HG03280 (cell line): ENCODE results near the gene CUX1.
"Not testable (repeated sequence)": the region's sequence is repeated elsewhere in the genome, so short reads cannot be mapped to it uniquely, and the experiment has no call there.

Experiments
- ATAC-seq: cut with Tn5 transposase; IDR thresholded peaks from one replicate; pipeline ENCODE4 v1.9.1; 2021; ENCODE audit warnings: mild to moderate bottlenecking, moderate library complexity; ENCODE audit not compliant: unreplicated experiment

CUX1 gene

DNA sequence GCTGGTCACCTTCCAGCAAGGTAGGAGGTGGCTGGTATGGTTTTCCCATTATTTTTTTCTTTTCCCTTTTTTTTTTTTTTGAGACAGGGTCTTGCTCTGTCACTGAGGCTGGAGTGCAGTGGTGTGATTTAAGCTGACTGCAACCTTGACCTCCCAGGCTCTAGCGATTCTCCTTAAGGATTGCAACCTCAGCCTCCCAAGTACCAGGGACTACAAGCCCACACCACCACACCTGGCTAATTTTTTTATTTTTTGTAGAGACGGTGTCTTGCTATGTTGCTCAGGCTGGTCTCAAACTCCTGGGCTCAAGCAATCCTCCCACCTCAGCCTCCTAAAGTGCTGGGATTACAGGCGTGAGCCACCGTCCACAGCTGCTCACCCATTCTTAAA lies 24.7 kb upstream of the CUX1 start:
- not testable (repeated sequence) for ATAC-seq

DNA sequence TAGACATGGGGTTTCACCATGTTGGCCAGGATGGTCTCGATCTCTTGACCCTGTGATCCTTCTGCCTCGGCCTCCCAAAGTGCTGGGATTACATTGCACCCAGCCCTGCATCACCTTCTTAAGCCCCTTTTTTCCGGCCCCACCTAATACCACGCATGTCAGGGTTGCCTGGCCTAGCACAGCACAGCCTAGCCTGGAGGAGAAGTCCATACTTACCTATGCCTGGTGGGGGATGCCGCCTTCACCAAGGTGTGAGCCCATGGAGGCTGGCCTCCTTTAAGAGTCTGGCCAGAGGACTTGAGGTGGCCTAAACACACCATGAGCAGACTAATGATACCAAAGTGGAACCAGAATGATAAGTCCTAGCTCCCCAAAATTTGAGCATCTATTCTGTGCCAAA lies 22.0 kb upstream of the CUX1 start:
- no peak for ATAC-seq

DNA sequence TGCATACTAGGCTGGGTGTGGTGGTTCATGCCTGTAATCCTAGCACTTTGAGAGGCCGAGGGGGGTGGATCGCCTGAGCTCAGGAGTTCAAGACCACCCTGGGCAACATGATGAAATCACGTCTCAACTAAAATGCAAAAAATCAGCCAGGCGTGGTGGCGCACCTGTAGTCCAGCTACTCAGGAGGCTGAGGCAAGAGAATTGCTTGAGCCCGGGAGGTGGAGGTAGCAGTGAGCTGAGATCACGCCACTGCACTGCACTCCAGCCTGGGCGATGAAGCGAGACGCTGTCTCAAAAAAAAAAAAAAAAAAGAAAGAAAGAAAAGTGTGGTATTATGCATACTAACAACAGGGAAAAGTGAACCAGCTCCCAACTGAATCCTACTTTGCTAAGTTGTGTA lies 19.3 kb upstream of the CUX1 start:
- ATAC-seq = not testable (repeated sequence)

DNA sequence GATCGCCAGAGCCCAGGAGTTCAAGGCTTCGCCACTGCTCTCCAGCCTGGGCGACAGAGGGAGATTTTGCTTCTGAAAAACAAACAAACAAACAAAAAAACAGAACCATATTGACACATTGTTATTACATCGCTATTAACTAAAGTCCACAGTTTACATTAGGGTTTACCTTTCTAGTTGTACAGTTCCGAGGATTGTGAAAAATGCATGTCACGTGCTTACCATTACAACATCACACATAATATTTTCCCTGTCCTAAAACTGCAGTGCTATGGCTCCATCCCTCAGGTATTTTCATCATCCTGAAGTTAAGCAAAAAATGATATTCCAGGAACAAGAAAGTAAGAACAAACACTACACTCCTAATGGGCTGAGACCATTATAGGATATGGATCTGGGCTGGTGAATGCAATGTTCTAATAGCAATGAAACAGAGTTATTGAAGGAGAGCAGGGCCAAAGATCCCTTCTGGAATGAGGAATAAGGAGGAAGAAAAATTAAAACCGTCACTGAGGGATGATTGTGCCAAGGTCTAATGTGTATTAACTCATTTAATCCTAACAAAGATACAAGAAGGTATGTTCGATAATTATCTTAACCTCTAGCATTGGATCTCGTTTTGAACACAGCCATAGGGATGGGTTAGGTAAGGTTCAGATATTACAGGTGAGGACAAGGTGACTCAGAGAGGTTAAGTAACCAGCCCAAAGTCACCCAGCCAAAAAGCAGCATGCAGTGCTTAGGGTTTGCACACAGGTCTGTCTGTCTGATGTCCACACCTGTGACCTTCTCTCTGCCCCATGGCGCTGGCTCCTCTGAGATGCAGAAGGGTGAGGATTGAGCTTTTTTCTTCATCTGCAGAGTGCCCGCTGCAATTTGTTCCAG lies 14.0 kb upstream of the CUX1 start:
- ATAC-seq = no peak

DNA sequence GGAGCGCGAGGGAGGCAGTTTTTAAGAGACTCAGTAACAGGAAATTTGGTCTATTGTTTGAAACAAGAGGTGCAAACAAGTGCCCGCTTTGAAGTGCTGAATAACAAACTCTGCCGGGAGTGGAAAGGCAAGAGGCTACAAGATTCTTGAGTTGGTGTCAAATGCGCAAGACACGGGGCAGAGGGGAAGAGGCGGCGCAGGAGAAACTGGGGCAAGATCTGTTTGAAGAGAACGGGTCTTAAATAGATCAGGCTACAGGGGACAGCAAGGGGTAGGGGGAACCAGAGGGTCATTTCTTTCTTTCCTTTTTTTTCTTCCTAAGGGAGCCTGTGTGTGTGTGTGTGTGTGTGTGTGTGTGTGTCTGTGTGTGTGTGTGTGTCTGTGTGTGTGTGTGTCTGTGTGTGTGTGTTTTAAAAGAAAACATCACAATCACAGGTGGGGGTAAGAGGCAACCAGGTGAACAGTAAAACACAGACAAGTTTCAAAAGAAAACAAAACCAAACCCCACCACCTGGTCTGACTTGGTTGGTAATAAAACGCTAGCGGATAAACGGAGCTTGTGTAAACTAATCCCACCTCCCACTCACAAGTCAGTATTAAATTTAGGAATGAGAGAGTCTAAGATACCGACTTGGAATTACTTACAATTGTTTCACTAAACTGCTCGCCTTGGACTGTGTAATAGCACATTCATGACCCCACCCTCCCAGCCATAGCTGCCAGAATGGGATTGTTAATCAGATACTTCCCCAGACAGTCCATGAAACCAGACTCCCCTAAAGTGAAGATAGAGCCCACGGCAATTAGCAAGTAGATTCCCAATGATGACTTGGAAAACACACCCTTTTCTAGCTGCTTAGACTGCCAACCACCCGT lies 13.1 kb upstream of the CUX1 start:
- no peak for ATAC-seq

DNA sequence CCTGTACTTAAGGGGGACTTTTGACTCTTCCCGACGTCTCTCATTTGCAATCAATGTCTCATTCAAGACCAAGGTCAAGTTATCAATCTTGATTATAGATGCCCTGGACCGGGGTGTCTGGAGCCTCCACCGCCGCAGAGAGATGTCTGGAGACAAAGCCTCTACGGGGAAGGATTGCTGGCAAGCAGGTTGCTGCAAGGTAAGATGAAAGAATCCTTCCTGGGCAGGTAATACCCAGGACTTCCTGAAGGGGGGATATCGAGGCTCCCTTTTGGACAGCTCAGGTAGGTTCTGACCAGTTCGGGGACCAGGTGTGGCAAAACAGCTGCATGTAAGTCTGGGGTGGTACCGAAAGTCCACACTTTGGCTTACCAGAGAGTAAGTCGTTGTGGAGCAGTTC lies 12.5 kb upstream of the CUX1 start:
- ATAC-seq = no peak

DNA sequence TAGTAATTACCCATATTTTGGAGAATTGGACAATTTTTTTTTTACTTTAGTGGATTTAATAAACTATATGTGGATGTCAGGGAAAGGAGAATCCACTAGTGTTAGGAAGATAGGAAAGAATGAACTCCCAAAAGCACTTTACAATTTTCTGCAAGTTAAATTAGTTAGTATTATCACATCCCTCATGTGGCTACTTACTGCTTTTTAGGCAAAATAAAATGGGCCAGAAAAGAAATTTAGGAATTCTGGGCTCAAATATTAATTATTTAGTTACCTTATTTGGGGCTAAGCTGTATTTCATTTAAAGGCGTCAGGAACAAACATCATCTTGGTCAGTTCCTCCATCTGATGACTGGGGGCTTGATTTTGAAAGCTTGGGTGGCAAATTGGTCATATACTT lies 4.8 kb upstream of the CUX1 start:
- ATAC-seq = no peak

DNA sequence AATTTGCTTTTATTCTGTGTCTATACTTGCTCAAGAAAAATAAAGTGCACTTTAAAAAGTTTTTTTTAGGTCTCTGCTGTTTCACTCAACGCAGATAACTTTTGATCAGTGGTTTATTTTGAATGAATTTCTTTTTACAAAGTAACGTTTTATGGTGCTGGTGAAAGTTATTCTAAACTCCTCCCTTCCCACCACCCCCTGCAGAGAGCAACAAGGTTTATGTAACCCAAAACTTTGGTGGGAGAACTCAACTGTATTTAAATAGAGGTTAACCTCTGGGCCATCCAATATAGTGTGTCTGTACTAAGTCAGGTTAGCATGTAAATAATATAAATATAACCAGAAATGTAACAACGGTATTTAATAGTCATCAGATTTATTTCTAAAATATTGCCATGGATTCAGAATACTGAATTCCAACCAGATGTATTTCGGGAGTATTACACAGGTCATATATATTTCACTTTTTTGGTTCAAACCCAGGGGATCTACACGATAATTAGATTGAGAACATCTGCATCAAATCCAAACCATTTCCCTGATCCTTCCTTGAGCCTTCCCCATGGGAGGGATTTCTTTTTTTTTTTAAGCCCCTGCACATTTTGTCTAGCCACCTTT lies 3.9 kb upstream of the CUX1 start:
- ATAC-seq = no peak

DNA sequence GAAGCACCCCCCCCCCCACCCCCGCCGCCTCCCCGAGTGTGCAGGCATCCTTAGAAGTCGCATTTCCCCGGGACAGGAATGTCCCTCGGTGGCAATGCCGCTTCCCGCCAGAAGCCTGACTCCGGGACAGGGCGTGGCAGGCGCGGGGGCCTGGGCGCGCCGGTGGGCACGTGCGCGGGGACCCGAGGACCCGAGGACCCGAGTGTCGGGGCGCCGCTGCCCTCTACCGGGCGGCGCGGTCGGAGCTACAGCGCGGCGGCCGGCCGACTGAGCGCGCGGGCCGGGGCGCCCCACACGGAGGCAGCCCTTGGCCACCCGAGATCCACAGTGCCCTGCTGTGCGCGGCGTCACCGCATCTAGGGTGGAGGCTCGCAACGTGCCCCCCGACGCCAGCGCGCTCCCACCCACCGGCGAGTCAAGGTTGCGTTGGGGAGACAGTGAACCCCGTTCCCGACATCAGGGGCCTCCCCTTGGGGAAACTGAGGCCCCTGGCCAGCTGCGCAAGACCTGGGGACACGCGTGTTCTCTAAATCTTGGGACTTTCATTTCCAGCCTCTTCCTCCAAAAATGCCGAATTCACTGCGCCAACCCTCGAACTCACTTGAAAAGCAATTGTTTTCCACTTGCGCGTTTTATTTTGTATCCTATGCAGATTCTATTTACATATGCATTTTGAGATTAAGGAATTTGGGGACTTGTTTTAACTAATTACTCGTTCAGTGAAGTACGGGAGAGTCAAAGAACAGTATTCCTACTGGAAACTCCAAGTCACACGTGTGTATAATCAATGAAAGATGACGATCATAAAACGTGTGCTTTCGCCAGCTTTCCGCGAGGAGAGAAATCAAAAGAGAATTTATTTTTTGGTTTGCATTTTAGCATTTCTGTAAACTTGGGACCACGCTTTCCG lies 3.1 kb upstream of the CUX1 start:
- peak; percentile 36 for ATAC-seq

DNA sequence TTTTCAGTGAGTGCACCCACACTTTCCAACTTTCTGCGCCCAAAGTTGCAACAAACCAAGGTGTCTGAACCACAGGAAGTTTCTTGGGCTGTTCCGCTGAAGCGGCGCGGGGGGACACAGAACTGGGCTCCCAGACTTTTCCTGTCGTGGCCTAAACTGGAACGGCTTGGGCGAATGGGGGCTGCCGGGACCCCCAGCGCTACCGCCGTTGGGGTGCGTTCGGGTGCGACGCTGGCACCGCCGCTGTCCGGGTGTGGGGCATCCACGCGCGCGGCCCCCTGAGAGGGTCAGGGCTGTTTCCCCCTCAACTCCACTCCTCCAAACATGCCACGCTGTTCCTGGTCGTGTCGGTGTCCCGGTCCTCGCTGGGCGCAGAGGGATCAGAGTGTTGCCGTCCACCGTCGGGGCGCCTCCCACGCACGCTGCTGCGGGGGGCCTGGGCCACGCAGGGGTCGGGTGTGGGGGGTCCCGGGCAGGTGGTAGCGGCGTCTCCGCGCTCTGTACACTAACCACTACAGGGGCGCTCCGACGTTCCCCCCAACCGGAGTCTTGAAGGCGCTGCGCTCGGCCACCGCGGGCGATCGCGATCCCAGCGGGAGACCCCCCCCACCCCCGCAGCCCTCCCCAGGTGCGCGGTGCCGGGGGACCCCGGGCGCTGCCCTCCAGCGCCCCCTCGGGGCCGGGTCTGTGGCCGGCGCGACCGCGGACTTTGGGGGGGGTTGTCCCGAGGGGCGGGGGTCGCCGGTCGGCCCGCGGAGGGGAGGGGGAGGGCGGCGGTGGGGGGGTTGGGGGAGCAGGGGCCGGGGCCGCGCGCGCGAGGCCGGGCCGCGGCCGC lies 2.2 kb upstream of the CUX1 start:
- peak; percentile 40 for ATAC-seq

DNA sequence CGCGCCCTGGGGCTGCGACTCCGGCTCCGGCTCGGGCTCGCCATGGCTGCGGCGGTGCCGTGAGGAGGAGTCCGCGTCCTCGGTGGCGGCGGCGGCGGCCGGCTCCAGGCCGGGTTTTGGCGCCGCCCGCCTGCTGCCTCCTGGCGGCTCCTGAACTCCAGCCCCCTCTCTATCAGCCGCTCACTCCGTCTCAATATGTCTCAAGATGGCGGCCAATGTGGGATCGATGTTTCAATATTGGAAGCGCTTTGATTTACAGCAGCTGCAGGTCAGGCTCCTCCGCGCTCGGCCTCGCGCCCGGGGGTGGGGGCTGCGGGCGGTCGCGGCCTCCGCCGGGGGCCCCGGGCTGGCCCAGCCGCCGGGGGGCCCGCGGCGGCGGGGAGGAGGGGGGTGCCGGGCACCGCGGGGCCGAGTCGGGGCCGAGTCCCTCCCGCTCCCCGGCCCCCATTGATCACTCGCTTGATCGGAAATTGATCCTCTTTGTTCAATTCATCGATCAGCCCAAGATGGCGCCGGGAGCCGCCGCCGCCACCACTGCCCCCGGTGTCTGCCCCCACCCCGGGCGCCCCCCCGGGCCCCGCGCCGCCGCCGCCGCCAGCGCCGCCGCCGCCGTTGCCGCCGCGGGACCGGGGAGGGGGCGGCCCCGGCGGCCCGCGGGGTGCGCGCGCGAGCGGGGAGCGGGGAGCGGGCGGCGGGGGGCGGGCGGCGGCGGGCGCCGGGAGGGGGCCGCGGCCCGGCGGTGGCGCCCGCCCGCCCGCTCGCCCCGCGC lies 1.4 kb upstream of the CUX1 start:
- ATAC-seq = peak; percentile 55

DNA sequence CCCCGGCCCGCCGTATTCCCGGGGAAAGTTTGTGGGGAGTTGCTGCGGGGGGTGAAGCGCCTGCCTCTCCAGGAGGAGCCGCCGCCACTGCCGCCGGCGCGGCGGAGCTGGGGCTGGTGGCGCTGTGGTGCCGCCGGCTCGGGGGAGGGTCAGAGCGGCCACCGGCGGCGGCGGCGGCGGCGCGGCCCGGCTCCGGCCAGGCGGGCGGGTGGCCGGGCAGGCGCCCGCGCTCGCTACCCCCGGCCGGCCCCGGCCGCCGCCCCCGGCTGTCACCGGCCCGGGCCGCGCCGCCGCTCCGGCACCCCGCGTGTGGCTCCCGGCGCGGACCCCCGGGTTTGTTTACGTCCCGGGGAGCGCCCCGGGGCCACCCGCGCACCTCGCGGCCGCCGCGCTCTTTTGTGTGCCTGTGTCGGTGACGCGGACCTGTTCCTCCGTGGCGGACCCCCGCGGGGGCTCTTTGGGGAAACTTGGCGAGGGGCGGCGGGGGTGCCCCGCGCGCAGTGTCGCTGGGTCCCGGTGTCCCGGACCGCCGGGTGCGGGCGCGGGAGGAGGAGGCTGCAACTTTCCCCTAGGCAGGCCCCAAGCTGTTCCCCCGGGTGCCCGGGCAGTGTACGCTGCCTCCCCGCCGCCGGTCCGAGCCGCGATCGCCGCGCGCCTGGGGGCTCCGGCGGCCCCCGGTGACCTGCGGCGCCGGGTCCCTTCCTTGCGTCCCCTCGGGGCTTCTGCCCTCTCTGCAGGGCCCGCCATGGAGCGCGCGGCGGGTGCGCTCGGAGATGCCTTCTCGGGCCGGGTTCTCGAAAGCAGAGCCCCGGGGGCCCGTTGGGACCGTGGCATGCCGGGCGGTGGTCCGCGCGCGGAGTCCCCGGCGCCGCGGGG lies 593 bp upstream of the CUX1 start:
- ATAC-seq = peak; percentile 28

DNA sequence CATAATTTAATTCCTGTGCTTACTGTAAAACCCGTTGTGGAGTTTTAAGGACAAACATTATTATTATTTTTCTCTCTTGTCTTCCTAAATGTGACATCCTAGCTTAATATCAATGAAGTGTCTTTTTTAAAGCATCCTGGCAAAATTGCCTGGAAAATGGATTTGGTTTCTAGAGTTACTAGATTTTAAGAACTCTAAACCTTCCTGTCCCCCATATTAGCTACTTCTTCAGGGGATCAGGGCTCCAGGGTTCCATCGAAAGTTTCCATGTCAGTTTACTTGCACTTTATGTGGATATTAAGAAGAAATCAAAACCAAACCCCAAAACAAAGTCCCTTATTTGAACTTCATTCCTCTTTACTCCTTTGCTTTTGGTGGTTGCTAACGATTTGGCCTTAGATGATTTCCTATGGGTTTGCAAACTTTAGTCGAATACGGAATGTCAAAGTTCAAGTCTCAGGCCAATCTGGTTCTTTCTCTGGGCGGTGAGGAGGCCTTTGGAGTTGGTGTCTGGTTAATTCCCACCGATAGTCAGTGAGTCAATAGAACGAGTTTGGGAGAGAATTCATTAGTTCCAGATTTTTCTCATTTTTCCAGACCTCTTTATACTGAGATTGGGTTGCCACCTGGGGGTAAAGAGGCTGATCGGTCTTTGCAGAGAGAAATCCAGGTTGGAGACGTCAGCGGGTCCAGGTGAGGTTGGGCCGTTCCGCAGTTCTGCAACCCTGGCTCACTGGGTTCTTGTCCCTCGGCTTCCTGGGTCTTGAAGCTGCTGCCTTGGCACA lies 1.1 kb downstream of the CUX1 start:
- ATAC-seq = no peak

DNA sequence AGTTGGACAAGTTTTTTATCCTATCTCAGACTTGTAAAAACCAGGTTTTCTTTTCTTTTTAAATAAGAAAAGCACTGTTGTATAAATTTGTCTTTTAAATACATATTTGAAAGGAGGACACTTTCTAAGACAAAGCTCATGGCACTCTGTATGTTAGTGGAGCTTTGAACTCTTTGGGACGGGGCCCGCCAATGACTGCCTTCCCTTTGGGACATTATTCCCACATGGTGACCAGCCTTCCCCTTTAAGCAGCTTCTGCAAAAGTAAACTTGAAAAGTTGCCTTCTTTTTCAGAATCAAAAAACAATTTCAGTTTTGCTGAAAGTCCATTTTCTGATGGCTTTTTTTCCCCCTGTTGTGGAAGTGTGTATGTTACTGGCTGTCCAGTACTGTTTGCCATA lies 1.8 kb downstream of the CUX1 start:
- ATAC-seq = no peak

DNA sequence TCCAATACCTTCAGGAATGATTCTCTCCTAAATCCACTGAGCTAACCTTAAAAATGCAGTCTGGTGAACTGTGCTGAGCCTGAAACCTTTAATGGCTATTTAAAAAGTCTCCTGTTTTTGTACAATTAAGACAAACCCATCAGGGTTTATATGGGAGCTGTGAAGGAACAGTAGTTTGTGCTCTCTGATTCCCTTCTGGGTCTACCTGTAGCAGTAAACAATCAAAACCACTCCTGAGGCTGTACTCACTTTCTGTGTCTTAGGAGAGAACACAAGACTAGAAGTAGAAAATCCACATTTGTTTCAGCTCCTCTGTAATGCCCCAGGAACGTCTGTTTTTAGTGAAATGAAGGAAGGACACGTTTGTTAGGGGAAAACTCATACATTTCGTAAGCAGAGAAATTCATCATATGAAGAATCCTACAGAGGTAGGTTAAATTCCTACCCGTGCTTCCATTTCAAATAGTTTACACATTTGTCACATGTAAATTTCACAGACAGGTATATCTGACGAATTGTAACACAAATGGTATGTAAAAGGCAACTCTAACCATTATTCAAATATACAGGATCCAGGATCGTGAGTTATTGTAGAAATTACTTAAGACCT lies 2.6 kb downstream of the CUX1 start:
- ATAC-seq = no peak

DNA sequence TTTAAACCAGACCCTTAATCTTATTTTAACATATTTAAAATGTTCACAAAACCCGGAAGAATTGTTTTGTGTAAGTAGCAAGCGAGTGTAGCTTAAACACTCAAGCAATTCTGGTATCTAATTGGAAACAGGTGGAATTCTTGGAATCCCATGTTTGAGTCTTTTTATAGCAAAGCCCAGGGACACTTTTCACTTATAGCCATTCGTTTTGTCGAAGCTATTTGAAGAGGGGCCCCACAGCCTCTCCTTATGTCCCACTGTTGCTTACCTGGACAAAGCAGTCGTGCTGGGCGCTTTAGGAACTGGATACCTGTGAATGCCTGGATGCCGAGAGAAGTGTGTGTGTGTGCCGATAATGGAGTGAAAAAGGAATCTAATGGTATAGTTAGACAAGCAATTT lies 3.3 kb downstream of the CUX1 start:
- no peak for ATAC-seq

DNA sequence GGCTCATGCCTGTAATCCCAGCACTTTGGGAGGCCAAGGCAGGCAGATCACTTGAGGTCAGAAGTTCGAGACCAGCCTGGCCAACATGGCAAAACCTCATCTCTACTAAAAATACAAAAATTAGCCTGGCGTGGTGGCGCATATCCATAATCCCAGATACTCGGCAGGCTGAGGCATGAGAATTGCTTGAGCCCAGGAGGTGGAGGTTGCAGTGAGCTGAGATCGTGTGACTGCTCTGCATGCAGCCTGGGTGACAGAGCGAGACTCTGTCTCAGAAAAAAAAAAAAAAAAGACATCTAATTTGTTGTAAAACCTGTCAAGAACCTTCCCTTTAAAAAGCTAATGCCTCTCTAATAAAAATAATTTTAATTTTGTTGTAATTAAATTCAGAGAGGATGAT lies 5.2 kb downstream of the CUX1 start:
- not testable (repeated sequence) for ATAC-seq
